Adrenal gland (tissue), 5 donors: ENCODE data around the gene RFX6.

Experiments
- CTCF ChIP-seq, 6 experiments: fragments of 450-650 bp in 4 of 6; fragments of 200-600 bp in 2 of 6; sonication (generic) in 1 of 6; IDR thresholded peaks; 1 replicate in 5 of 6; 2 replicates in 1 of 6; pipeline versions ENCODE4 v1.5.1 to v1.8.0; 2016 to 2021; ENCODE audit warnings: antibody characterized with exemption in 6 of 6, mild to moderate bottlenecking in 2 of 6, moderate library complexity in 1 of 6
- POLR2A ChIP-seq, 2 donors: fragments of 450-650 bp; IDR thresholded peaks; one replicate each; pipeline ENCODE4 v1.6.1; 2017; ENCODE audit warnings: antibody characterized with exemption in 2 of 2, mild to moderate bottlenecking in 2 of 2, moderate library complexity in 1 of 2
- donor health status: DM: no; HTN: no; CAD: no.

GRCh38 chr6:116847227-116847626 is 29.8 kb upstream of the RFX6 start:
- TF ChIP-seq CTCF (IDR thresholded peaks at IDR 0.05), result peak; percentile 22 to 56 (median 43)
- no peak for TF ChIP-seq POLR2A (IDR thresholded peaks at IDR 0.05)
